ENCODE data around the gene CHURC1. TPM values are rescaled to one million over a fixed set of nuclear protein-coding genes. Genes with fewer than 3 reads are reported as not detected.

CHURC1 gene
- total RNA-seq, 1 donor from 2014 or later, result 72.8 TPM

Other genes with a start within 250 kb of the CHURC1 start
- gene PLEKHG3, start 210.0 kb upstream of the CHURC1 start, total RNA-seq, result 68.9 and 119 TPM in 2 replicates
- 0.10 TPM in 1 of 2 replicates, not detected in the other for gene SPTB, start 34.5 kb upstream of the CHURC1 start, total RNA-seq
- gene GPX2, start 28.3 kb downstream of the CHURC1 start, total RNA-seq, result not detected in 2 replicates
- 7.4 and 13.5 TPM in 2 replicates for gene RAB15, start 57.9 kb downstream of the CHURC1 start, total RNA-seq
- gene FNTB, start 72.4 kb downstream of the CHURC1 start, total RNA-seq, result 6.6 and 14.0 TPM in 2 replicates
- gene MAX, start 188.1 kb downstream of the CHURC1 start, total RNA-seq, result 32.0 and 50.4 TPM in 2 replicates

Data from renal cortical epithelial cell (primary cell).